ENCODE results near the gene PRKAA1.

Gene PRKAA1

GRCh38 chr5:40755407-40756365 is 42.5 kb downstream of the PRKAA1 start, which contains the start of gene TTC33 (continued):
- TF ChIP-seq, protein P1, sequence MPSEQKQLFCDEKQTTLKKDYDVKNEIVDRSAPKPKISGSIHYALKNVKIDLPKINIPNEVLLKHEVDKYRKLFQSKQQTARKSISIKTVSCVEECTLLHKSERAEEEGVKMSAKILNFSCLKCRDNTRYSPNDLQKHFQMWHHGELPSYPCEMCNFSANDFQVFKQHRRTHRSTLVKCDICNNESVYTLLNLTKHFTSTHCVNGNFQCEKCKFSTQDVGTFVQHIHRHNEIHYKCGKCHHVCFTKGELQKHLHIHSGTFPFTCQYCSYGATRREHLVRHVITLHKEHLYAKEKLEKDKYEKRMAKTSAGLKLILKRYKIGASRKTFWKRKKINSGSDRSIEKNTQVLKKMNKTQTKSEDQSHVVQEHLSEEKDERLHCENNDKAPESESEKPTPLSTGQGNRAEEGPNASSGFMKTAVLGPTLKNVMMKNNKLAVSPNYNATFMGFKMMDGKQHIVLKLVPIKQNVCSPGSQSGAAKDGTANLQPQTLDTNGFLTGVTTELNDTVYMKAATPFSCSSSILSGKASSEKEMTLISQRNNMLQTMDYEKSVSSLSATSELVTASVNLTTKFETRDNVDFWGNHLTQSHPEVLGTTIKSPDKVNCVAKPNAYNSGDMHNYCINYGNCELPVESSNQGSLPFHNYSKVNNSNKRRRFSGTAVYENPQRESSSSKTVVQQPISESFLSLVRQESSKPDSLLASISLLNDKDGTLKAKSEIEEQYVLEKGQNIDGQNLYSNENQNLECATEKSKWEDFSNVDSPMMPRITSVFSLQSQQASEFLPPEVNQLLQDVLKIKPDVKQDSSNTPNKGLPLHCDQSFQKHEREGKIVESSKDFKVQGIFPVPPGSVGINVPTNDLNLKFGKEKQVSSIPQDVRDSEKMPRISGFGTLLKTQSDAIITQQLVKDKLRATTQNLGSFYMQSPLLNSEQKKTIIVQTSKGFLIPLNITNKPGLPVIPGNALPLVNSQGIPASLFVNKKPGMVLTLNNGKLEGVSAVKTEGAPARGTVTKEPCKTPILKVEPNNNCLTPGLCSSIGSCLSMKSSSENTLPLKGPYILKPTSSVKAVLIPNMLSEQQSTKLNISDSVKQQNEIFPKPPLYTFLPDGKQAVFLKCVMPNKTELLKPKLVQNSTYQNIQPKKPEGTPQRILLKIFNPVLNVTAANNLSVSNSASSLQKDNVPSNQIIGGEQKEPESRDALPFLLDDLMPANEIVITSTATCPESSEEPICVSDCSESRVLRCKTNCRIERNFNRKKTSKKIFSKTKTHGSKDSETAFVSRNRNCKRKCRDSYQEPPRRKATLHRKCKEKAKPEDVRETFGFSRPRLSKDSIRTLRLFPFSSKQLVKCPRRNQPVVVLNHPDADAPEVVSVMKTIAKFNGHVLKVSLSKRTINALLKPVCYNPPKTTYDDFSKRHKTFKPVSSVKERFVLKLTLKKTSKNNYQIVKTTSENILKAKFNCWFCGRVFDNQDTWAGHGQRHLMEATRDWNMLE (tag by site-specific recombination; conservative IDR thresholded peaks at IDR 0.05; ENCODE audit: low read depth), result peak; percentile 34; the same call in 1 of the 2 replicates
- peak; percentile 75 for TF ChIP-seq IKZF3 (tag by site-specific recombination; IDR thresholded peaks at IDR 0.05)
- TF ChIP-seq ZNF660 (tag by site-specific recombination; IDR thresholded peaks at IDR 0.05), result peak; percentile 92

DNA sequence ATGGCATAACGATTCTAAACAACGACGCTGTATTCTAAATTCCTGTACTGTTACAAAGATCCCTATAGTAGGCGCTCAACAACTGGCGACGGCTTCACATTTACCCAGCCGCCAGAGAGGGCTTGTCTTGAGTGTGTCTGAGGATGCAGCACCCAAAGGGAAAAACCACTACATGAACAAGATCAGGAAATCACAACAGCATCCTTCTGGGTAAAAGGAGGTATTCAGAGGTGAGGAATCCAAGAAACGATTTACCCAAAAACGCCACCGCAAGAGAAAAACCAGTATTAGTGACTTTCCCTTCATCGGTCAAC is 43.1 kb downstream of the PRKAA1 start:
- peak overlapping the region; percentile 79 for H3K27ac ChIP-seq (ENCODE audit: extremely low read depth, low read depth, low read length)
- H3K4me3 ChIP-seq (ENCODE audit: low read depth, low read length), result peak overlapping the region; percentile 94
- ChIA-PET CTCF (interaction anchor here (1.3 kb wide), 1 partner anchor 15 kb away, joined by 4 read pairs; no protein-coding TSS in a partner anchor), POLR2A (interaction anchor here (1.0 to 2.1 kb wide), 2 partner anchors 43 to 80 kb away, joined by 3 to 6 read pairs; partner anchors contain the start of genes PRKAA1 and RPL37)
- H3K4me1 ChIP-seq (ENCODE audit: control insufficient read depth, insufficient read depth, low read length), result 0 out of 2 replicates have a peak, but pooled peaks cover 4% of the 10 kb centered on the region
- H3K9me3 ChIP-seq (ENCODE audit: control insufficient read depth, insufficient read depth, low read depth, low read length), result no peaks in the 10 kb centered on the region
- H3K36me3 ChIP-seq (ENCODE audit: control insufficient read depth in 2 of 2, insufficient read depth in 1 of 2, low read length in 2 of 2), result peaks cover 0 to 4% of the 10 kb centered on the region in 2 experiments; a peak in 1 of 3 replicates
- TF ChIP-seq ZNF10 (tag by site-specific recombination; IDR thresholded peaks at IDR 0.05), result 0 out of 2 replicates have a peak, but pooled peaks have one; percentile 47
- TF ChIP-seq ZFP37 (tag by site-specific recombination; IDR thresholded peaks at IDR 0.05), result no peak; the same call in 1 of the 2 replicates
- no peak for TF ChIP-seq ZNF747 (tag by site-specific recombination; IDR thresholded peaks at IDR 0.05)
- peak; percentile 77 for TF ChIP-seq CTCF (tag by site-specific recombination; IDR thresholded peaks at IDR 0.05)
- no peak for TF ChIP-seq ZNF510 (tag by site-specific recombination; IDR thresholded peaks at IDR 0.05; ENCODE audit: insufficient replicate concordance)
- TF ChIP-seq, protein P2, sequence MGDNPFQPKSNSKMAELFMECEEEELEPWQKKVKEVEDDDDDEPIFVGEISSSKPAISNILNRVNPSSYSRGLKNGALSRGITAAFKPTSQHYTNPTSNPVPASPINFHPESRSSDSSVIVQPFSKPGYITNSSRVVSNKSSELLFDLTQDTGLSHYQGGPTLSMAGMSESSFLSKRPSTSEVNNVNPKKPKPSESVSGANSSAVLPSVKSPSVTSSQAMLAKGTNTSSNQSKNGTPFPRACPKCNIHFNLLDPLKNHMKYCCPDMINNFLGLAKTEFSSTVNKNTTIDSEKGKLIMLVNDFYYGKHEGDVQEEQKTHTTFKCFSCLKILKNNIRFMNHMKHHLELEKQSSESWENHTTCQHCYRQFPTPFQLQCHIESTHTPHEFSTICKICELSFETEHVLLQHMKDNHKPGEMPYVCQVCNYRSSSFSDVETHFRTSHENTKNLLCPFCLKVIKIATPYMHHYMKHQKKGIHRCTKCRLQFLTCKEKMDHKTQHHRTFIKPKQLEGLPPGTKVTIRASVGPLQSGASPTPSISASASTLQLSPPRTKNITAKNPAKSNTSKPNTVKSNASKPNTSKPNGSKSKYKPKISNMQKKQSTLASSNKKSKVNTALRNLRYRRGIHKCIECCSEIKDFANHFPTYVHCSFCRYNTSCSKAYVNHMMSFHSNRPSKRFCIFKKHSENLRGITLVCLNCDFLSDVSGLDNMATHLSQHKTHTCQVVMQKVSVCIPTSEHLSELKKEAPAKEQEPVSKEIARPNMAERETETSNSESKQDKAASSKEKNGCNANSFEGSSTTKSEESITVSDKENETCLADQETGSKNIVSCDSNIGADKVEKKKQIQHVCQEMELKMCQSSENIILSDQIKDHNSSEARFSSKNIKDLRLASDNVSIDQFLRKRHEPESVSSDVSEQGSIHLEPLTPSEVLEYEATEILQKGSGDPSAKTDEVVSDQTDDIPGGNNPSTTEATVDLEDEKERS (tag by site-specific recombination; IDR thresholded peaks at IDR 0.05), result no peak
- peak; percentile 44; the same call in 1 of the 2 replicates for TF ChIP-seq ZNF843 (tag by site-specific recombination; IDR thresholded peaks at IDR 0.05)
- TF ChIP-seq ZNF600 (tag by site-specific recombination; IDR thresholded peaks at IDR 0.05), result no peak; the same call in 1 of the 2 replicates
- no peak for TF ChIP-seq BCL6B (tag by site-specific recombination; IDR thresholded peaks at IDR 0.05)
- TF ChIP-seq, protein P3, sequence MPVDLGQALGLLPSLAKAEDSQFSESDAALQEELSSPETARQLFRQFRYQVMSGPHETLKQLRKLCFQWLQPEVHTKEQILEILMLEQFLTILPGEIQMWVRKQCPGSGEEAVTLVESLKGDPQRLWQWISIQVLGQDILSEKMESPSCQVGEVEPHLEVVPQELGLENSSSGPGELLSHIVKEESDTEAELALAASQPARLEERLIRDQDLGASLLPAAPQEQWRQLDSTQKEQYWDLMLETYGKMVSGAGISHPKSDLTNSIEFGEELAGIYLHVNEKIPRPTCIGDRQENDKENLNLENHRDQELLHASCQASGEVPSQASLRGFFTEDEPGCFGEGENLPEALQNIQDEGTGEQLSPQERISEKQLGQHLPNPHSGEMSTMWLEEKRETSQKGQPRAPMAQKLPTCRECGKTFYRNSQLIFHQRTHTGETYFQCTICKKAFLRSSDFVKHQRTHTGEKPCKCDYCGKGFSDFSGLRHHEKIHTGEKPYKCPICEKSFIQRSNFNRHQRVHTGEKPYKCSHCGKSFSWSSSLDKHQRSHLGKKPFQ (tag by site-specific recombination; IDR thresholded peaks at IDR 0.05), result no peak
- TF ChIP-seq ZNF76 (tag by site-specific recombination; IDR thresholded peaks at IDR 0.05; ENCODE audit: borderline replicate concordance, low read depth), result peak; percentile 68; the same call in 1 of the 2 replicates
- TF ChIP-seq, protein P4, sequence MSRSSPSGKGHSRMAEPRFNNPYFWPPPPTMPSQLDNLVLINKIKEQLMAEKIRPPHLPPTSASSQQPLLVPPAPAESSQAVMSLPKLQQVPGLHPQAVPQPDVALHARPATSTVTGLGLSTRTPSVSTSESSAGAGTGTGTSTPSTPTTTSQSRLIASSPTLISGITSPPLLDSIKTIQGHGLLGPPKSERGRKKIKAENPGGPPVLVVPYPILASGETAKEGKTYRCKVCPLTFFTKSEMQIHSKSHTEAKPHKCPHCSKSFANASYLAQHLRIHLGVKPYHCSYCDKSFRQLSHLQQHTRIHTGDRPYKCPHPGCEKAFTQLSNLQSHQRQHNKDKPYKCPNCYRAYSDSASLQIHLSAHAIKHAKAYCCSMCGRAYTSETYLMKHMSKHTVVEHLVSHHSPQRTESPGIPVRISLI (tag by site-specific recombination; IDR thresholded peaks at IDR 0.05), result no peak
- TF ChIP-seq, protein P5, sequence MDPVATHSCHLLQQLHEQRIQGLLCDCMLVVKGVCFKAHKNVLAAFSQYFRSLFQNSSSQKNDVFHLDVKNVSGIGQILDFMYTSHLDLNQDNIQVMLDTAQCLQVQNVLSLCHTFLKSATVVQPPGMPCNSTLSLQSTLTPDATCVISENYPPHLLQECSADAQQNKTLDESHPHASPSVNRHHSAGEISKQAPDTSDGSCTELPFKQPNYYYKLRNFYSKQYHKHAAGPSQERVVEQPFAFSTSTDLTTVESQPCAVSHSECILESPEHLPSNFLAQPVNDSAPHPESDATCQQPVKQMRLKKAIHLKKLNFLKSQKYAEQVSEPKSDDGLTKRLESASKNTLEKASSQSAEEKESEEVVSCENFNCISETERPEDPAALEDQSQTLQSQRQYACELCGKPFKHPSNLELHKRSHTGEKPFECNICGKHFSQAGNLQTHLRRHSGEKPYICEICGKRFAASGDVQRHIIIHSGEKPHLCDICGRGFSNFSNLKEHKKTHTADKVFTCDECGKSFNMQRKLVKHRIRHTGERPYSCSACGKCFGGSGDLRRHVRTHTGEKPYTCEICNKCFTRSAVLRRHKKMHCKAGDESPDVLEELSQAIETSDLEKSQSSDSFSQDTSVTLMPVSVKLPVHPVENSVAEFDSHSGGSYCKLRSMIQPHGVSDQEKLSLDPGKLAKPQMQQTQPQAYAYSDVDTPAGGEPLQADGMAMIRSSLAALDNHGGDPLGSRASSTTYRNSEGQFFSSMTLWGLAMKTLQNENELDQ (tag by site-specific recombination; IDR thresholded peaks at IDR 0.05; ENCODE audit: low read depth), result no peak
- peak; percentile 78; the same call in 1 of the 2 replicates for TF ChIP-seq ZNF660 (tag by site-specific recombination; IDR thresholded peaks at IDR 0.05)

All from HEK293 (cell line).